Right atrium auricular region (tissue), 2 donors: ENCODE results near the gene DCAF6. TPM values are rescaled to one million over a fixed set of nuclear protein-coding genes. Genes with fewer than 3 reads are reported as not detected.
A peak's percentile ranks its signal among the peaks of the same experiment; 100 is the strongest.

Experiments used
- DNase-seq: peaks from one replicate; pipeline ENCODE4 v3.0.0-alpha.2; 2019; ENCODE audit warnings: low spot score
- H3K27ac ChIP-seq, 2 donors: fragments of 200-600 bp; sonication (generic); 1 replicate in 1 of 2; 2 replicates in 1 of 2; pipeline ENCODE4 v1.5.1; 2016 to 2019
- H3K27me3 ChIP-seq, 2 donors: fragments of 200-600 bp; sonication (generic); one replicate each; pipeline versions ENCODE4 v1.5.1 to v1.6.0; 2017 to 2019
- H3K36me3 ChIP-seq: fragments of 200-600 bp; sonication (generic); one replicate; pipeline ENCODE4 v1.5.1; 2016
- H3K4me1 ChIP-seq, 2 donors: fragments of 200-600 bp; sonication (generic); one replicate each; pipeline versions ENCODE4 v1.5.1 to v1.6.0; 2017 to 2019
- H3K4me3 ChIP-seq, 2 donors: fragments of 200-600 bp; sonication (generic); 1 replicate in 1 of 2; 2 replicates in 1 of 2; pipeline ENCODE4 v1.5.1; 2017 to 2019; ENCODE audit warnings: mild to moderate bottlenecking in 1 of 2, moderate library complexity in 1 of 2
- H3K9me3 ChIP-seq, 2 donors: fragments of 200-600 bp; sonication (generic); one replicate each; pipeline ENCODE4 v1.5.1; 2019
- total RNA-seq, 2 donors: library from RNA; depleted of rRNA; stranded (reverse); fragments of >200 nt; gene quantifications; one replicate each; pipeline ENCODE4 v1.1.0, GENCODE V29; 2016
- TF ChIP-seq, protein P1 (sequence below), 2 donors: fragments of 200-600 bp; sonication (generic); IDR thresholded peaks; one replicate each; pipeline ENCODE4 v1.5.1; 2019; ENCODE audit warnings: antibody characterized with exemption in 2 of 2

Gene DCAF6
- total RNA-seq, 2 donors from 2014 or later, result 126 to 161 TPM

DNA sequence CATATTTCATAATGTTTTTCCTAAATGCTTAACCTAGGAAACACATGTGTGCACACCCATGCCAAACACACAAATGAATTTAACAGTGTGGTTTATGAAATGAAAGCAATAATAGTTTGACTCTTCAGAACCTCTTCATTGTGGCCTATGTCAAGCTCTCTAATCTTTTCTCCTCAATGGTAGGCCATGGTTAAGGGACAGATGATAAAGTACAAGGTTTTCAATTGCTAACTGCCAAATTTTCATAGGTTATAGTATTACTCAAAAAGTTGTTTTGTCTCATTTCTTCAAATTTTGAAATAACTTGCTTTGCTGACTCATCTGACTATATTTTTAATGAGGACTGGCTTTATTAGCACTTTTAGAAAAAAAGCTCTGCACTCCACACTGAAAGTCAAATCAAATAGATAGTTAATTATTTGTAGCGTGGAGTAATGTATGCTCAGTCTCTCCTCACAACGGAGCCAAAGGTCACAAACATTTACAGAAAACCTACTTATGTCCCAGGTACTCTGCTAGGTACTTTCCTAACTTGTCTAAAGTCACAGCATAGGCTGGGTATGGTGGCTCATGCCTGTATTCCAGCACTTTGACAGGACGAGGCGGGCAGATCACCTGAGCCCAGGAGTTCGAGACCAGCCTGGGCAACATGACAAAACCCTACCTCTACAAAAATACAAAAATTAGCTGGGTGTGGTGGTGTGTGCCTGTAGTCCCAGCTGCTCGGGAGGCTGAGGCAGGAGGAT, 19.5 kb upstream of the DCAF6 start:
- H3K27ac ChIP-seq, result no peak overlapping the region
- H3K36me3 ChIP-seq, result peaks cover 15% of the 10 kb centered on the region
- TF ChIP-seq, protein P1, sequence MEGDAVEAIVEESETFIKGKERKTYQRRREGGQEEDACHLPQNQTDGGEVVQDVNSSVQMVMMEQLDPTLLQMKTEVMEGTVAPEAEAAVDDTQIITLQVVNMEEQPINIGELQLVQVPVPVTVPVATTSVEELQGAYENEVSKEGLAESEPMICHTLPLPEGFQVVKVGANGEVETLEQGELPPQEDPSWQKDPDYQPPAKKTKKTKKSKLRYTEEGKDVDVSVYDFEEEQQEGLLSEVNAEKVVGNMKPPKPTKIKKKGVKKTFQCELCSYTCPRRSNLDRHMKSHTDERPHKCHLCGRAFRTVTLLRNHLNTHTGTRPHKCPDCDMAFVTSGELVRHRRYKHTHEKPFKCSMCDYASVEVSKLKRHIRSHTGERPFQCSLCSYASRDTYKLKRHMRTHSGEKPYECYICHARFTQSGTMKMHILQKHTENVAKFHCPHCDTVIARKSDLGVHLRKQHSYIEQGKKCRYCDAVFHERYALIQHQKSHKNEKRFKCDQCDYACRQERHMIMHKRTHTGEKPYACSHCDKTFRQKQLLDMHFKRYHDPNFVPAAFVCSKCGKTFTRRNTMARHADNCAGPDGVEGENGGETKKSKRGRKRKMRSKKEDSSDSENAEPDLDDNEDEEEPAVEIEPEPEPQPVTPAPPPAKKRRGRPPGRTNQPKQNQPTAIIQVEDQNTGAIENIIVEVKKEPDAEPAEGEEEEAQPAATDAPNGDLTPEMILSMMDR (IDR thresholded peaks at IDR 0.05), result no peak

DNA sequence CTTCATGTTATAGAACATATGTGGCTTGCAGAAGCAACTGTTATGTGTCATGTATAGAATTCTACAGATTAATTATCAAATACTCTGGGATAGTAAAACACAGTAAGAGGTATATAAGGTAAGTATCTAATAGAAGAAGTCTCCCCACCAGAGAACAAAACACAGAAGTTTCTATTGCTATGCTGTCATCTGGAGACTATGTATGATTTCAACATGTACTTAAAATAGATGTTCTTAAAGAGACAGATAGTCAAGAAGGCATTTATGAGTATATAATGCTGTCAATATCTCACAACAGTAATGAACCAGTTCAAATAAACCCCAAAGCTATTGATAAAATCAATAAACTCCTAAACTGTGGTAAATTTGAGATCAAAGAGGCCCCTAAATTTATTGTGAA, 14.5 kb upstream of the DCAF6 start:
- Histone ChIP-seq H3K27ac (peak overlapping the region in 1 of 2 donors; percentile 45), H3K4me1 (peaks cover 0 to 10% of the 10 kb centered on the region in 2 donors), H3K9me3 (no peaks in the 10 kb centered on the region), H3K4me3 (no peak overlapping the region), H3K27me3 (no peaks in the 10 kb centered on the region), H3K36me3 (peaks cover 6% of the 10 kb centered on the region)
- TF ChIP-seq, protein P1 (IDR thresholded peaks at IDR 0.05), result no peak
- no peak for DNase-seq

More for the DNA sequence above, 19.5 kb upstream of the DCAF6 start:
- Histone ChIP-seq H3K9me3 (no peaks in the 10 kb centered on the region), H3K27me3 (no peaks in the 10 kb centered on the region), H3K4me1 (peaks cover 0 to 2% of the 10 kb centered on the region in 2 donors), H3K4me3 (no peak overlapping the region)
- DNase-seq, result no peak

DNA sequence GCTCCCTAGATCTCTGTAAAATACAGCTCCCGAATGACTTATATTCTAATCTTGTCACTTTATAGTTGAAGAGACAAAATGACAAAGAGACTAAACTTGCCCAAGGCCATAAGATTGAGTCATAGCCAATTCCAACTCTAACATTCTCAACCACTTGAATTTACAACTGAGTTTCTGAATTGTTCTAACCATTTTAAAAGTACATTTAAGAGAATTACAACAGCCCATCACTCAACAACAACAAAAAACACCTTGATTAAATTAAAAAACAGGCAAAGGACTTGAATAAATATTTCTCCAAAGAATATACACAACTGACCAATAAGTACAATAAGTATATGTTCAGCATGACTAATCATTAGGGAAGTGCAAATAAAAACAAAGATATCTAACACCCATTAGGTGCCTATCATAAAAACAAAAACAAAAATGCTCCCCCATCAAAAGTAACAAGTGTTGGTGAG, 13.8 kb upstream of the DCAF6 start:
- DNase-seq, result no peak
- Histone ChIP-seq H3K27me3 (no peaks in the 10 kb centered on the region), H3K27ac (peak overlapping the region in 1 of 2 donors; percentile 45), H3K9me3 (no peaks in the 10 kb centered on the region), H3K36me3 (peaks cover 6% of the 10 kb centered on the region), H3K4me3 (no peak overlapping the region), H3K4me1 (peaks cover 0 to 15% of the 10 kb centered on the region in 2 donors)
- TF ChIP-seq, protein P1 (IDR thresholded peaks at IDR 0.05), result no peak

DNA sequence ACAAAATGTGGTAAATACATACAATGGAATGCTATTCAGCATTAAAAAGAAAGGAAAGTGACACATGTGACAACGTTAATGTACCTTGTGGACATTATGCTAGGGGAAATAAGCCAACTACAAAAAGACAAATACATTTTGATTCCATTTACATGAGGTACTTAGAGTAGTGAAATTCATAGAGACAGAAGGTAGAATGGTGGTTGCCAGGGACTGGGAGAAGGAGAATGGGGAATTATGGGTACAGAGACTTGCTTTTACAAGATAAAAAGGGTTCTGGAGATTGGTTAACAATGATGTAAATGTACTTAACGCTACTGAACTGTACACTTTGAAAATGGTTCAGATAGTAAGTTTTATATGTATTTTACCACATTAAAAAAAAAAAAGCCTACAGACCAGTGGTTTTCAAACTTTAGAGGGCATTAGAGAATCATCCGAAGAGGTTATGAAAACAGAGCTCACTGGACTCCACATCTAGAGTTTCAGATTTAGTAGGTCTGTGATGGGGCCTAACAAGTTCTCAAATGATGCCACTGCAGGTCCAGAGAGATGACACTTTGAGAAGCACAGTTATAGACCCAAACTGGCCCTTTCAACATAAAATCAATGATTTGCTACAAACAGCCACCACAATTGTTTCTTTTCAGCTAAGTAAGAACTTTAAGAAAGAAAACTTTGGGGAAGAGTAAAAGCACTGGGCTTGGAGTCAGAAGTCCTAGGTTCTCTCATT, 13.0 kb upstream of the DCAF6 start:
- Histone ChIP-seq H3K4me1 (peaks cover 0 to 15% of the 10 kb centered on the region in 2 donors), H3K27ac (no peak overlapping the region), H3K4me3 (no peak overlapping the region), H3K9me3 (no peaks in the 10 kb centered on the region), H3K27me3 (no peaks in the 10 kb centered on the region), H3K36me3 (no peaks in the 10 kb centered on the region)
- no peak for DNase-seq
- TF ChIP-seq, protein P1 (IDR thresholded peaks at IDR 0.05), result no peak

DNA sequence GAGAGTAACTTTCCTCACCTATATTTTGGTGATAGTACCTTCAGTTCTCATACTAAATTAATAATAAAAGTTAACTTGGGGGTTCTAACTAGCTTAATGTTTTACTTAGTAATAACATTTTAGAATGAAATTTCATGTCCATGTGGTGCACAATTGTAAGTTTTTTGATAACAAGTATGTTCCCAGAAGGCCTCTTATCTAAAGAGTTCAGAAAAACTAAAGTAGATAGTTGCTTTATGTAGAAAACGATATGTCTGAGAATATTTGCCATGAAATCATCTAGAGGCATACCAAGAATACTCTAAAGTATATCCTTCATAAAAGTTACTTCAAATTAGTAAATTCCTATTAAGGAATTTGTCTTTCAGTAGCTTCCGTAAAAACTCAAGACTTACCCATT, 12.4 kb upstream of the DCAF6 start:
- Histone ChIP-seq H3K27ac (no peak overlapping the region), H3K36me3 (no peaks in the 10 kb centered on the region), H3K4me1 (peaks cover 0 to 15% of the 10 kb centered on the region in 2 donors), H3K9me3 (no peaks in the 10 kb centered on the region), H3K4me3 (no peak overlapping the region), H3K27me3 (no peaks in the 10 kb centered on the region)
- TF ChIP-seq, protein P1 (IDR thresholded peaks at IDR 0.05), result no peak
- no peak for DNase-seq
